IMR-90 (cell line): ENCODE results near the gene CROCC2. TPM values are rescaled to one million over a fixed set of nuclear protein-coding genes. Genes with fewer than 3 reads are reported as not detected.

Experiments used
- ATAC-seq: fragments of 200-7000 bp; cut with Tn5 transposase; 2 replicates; pipeline ENCODE4 v1.9.1; 2020; ENCODE audit warnings: low read depth, mild to moderate bottlenecking, moderate library complexity
- BruUV-seq: library from RNA; stranded (reverse); fragments of 400-500 nt; replicated peaks from 2 replicates; lab custom pipeline; 2021; lab: Mats Ljungman, UMichigan
- CTCF ChIA-PET: fragments of 300-600 bp; formaldehyde crosslinking; extraction: SDS; loops from one replicate; lab custom pipeline; 2021; ENCODE audit warnings: antibody characterized with exemption; lab: Yijun Ruan, JAX
- POLR2A ChIA-PET: fragments of 300-600 bp; sonication (Branson Sonifier 250); formaldehyde crosslinking; loops from one replicate; lab custom pipeline; 2022; ENCODE audit warnings: antibody characterized with exemption; ENCODE audit not compliant: unreplicated experiment; lab: Charles Lee
- DNase-seq: peaks from one replicate; pipeline ENCODE4 v3.0.0; 2013
- H2AFZ ChIP-seq: replicated peaks from 2 replicates; pipeline ENCODE3; 2013; ENCODE audit warnings: low read length, mild to moderate bottlenecking; ENCODE audit not compliant: poor library complexity
- H2AK5ac ChIP-seq: 2 replicates; pipeline ENCODE4 v1.6.1; 2013; ENCODE audit warnings: low read depth, low read length, inconsistent platforms
- H2AK9ac ChIP-seq: replicated peaks from 2 replicates; pipeline ENCODE3; 2013; ENCODE audit warnings: mild to moderate bottlenecking, low read depth, low read length, moderate library complexity; ENCODE audit not compliant: poor library complexity
- H2BK120ac ChIP-seq: 2 replicates; pipeline ENCODE4 v1.6.1; 2013; ENCODE audit warnings: low read depth, low read length, inconsistent platforms
- H2BK15ac ChIP-seq: 3 replicates; pipeline ENCODE4 v1.6.1; 2013; ENCODE audit warnings: low read depth, low read length, inconsistent platforms
- H2BK20ac ChIP-seq: 2 replicates; pipeline ENCODE4 v1.6.1; 2013; ENCODE audit warnings: low read depth, mild to moderate bottlenecking, inconsistent platforms, low read length, moderate library complexity
- H2BK5ac ChIP-seq: 2 replicates; pipeline ENCODE4 v1.6.1; 2013; ENCODE audit warnings: mild to moderate bottlenecking, low read depth, low read length, inconsistent platforms; ENCODE audit not compliant: poor library complexity, severe bottlenecking
- H3K14ac ChIP-seq: replicated peaks from 2 replicates; pipeline ENCODE4 v1.6.1; 2013; ENCODE audit warnings: low read depth, low read length, inconsistent platforms
- H3K18ac ChIP-seq: 2 replicates; pipeline ENCODE4 v1.6.1; 2013; ENCODE audit warnings: low read depth, low read length, control low read depth
- H3K23ac ChIP-seq: 2 replicates; pipeline ENCODE4 v1.6.1; 2013; ENCODE audit warnings: low read depth, low read length, inconsistent platforms
- H3K27ac ChIP-seq: 2 replicates; pipeline ENCODE4 v1.5.1; 2013; ENCODE audit warnings: mild to moderate bottlenecking, control low read depth, low read length; ENCODE audit not compliant: insufficient read depth
- H3K27me3 ChIP-seq: 2 replicates; pipeline ENCODE4 v1.6.1; 2013; ENCODE audit warnings: low read length; ENCODE audit not compliant: control insufficient read depth, insufficient read depth
- H3K36me3 ChIP-seq: 2 replicates; pipeline ENCODE4 v1.6.1; 2013; ENCODE audit warnings: low read length, mixed read lengths; ENCODE audit not compliant: control insufficient read depth, insufficient read depth
- H3K4ac ChIP-seq: 2 replicates; pipeline ENCODE4 v1.6.1; 2013; ENCODE audit warnings: low read depth, low read length, inconsistent platforms
- H3K4me1 ChIP-seq: 2 replicates; pipeline ENCODE4 v1.6.1; 2013; ENCODE audit warnings: low read length, mixed read lengths; ENCODE audit not compliant: control insufficient read depth, insufficient read depth
- H3K4me2 ChIP-seq: 2 replicates; pipeline ENCODE4 v1.6.1; 2013; ENCODE audit warnings: low read depth, mild to moderate bottlenecking, control low read depth, low read length, moderate library complexity
- H3K4me3 ChIP-seq: 2 replicates; pipeline ENCODE4 v1.5.1; 2013; ENCODE audit warnings: low read depth, mild to moderate bottlenecking, control low read depth, low read length, moderate library complexity; ENCODE audit not compliant: insufficient read depth
- H3K56ac ChIP-seq: 2 replicates; pipeline ENCODE4 v1.6.1; 2013; ENCODE audit warnings: low read length, inconsistent platforms; ENCODE audit not compliant: insufficient read depth; ENCODE audit errors: extremely low read depth
- H3K79me1 ChIP-seq, 2 experiments: 2 replicates each; pipeline ENCODE4 v1.6.1; 2013; ENCODE audit warnings: low read length in 2 of 2, inconsistent platforms in 1 of 2, low read depth in 1 of 2
- H3K9ac ChIP-seq: 2 replicates; pipeline ENCODE4 v1.6.1; 2013; ENCODE audit warnings: low read depth, low read length, control low read depth
- H3K9me1 ChIP-seq: 2 replicates; pipeline ENCODE4 v1.6.1; 2013; ENCODE audit warnings: low read length, inconsistent platforms; ENCODE audit not compliant: insufficient read depth
- H3K9me3 ChIP-seq: 2 replicates; pipeline ENCODE4 v1.6.1; 2013; ENCODE audit warnings: low read length; ENCODE audit not compliant: control insufficient read depth, insufficient read depth
- H4K20me1 ChIP-seq: 2 replicates; pipeline ENCODE4 v1.6.1; 2013; ENCODE audit warnings: low read length, inconsistent platforms; ENCODE audit not compliant: insufficient read depth
- H4K5ac ChIP-seq: 2 replicates; pipeline ENCODE4 v1.6.1; 2013; ENCODE audit warnings: mild to moderate bottlenecking, low read depth, low read length, control low read depth
- H4K8ac ChIP-seq, 2 experiments: 2 replicates each; pipeline ENCODE4 v1.6.1; 2013; ENCODE audit warnings: low read depth in 2 of 2, low read length in 2 of 2, control low read depth in 1 of 2, inconsistent platforms in 1 of 2
- H4K91ac ChIP-seq: 2 replicates; pipeline ENCODE4 v1.6.1; 2013; ENCODE audit warnings: low read depth, low read length, inconsistent platforms; ENCODE audit not compliant: insufficient read depth
- BHLHE40 ChIP-seq: fragments of 150-350 bp; IDR thresholded peaks from 2 replicates; pipeline ENCODE4 v1.6.1; 2016; ENCODE audit warnings: mild to moderate bottlenecking, low read depth, low read length
- CEBPB ChIP-seq: IDR thresholded peaks from 2 replicates; pipeline ENCODE4 v1.6.1; 2012; ENCODE audit warnings: low read depth, low read length, improper control_type of control experiment
- CHD1 ChIP-seq: IDR thresholded peaks from 2 replicates; pipeline ENCODE4 v1.6.1; 2012; ENCODE audit warnings: low read depth, low read length, improper control_type of control experiment
- CTCF ChIP-seq: conservative IDR thresholded peaks from 2 replicates; pipeline ENCODE4 v1.5.1; 2012; ENCODE audit warnings: mild to moderate bottlenecking, low read depth, low read length, improper control_type of control experiment
- FOS ChIP-seq: fragments of 150-350 bp; IDR thresholded peaks from 2 replicates; pipeline ENCODE4 v1.6.1; 2016; ENCODE audit warnings: low read depth, low read length
- MAFK ChIP-seq: IDR thresholded peaks from 2 replicates; pipeline ENCODE4 v1.6.1; 2012; ENCODE audit warnings: low read depth, low read length, improper control_type of control experiment
- MAZ ChIP-seq: IDR thresholded peaks from 2 replicates; pipeline ENCODE4 v1.6.1; 2012; ENCODE audit warnings: low read depth, mild to moderate bottlenecking, low read length, improper control_type of control experiment, moderate library complexity, borderline replicate concordance
- MXI1 ChIP-seq: IDR thresholded peaks from 2 replicates; pipeline ENCODE4 v1.6.1; 2012; ENCODE audit warnings: low read depth, mild to moderate bottlenecking, low read length, moderate library complexity, borderline replicate concordance
- NFE2L2 ChIP-seq: fragments of 150-350 bp; IDR thresholded peaks from 2 replicates; pipeline ENCODE4 v1.6.1; 2016; ENCODE audit warnings: low read depth, mild to moderate bottlenecking, low read length
- POLR2A ChIP-seq: IDR thresholded peaks from 2 replicates; pipeline ENCODE4 v1.6.1; 2012; ENCODE audit warnings: mild to moderate bottlenecking, low read depth, low read length
- RAD21 ChIP-seq: IDR thresholded peaks from 2 replicates; pipeline ENCODE4 v1.6.1; 2012; ENCODE audit warnings: low read length, improper control_type of control experiment
- RCOR1 ChIP-seq: IDR thresholded peaks from 2 replicates; pipeline ENCODE4 v1.6.1; 2012; ENCODE audit warnings: mild to moderate bottlenecking, low read length, improper control_type of control experiment; ENCODE audit not compliant: insufficient replicate concordance
- RFX5 ChIP-seq: IDR thresholded peaks from 2 replicates; pipeline ENCODE4 v1.8.0; 2012; ENCODE audit warnings: low read depth, mild to moderate bottlenecking, low read length, moderate library complexity
- SMC3 ChIP-seq: fragments of 150-350 bp; IDR thresholded peaks from 2 replicates; pipeline ENCODE4 v1.6.1; 2016; ENCODE audit warnings: low read depth, mild to moderate bottlenecking, antibody characterized with exemption, low read length, moderate library complexity
- WGBS, 2 experiments: methylation state at CpG; one replicate each; pipeline versions ENCODE4 v1.1.5 to v1.1.7; 2013; ENCODE audit warnings: missing lambda C conversion rate in 2 of 2; ENCODE audit not compliant: insufficient read length in 1 of 2; ENCODE audit errors: extremely low coverage in 2 of 2; 5-methylcytosine and 5-hydroxymethylcytosine counted together
- dilution Hi-C: fragments of 300-500 bp; cut with HindIII; formaldehyde crosslinking; loops from one replicate; pipeline ENCODE4 v1.14.3; 2018; ENCODE audit warnings: low sequenced_read_pairs; ENCODE audit not compliant: unreplicated experiment
- in situ Hi-C: fragments of 300-500 bp; cut with MboI; formaldehyde crosslinking; loops from 3 replicates; pipeline ENCODE4 v1.14.3; 2019; ENCODE audit warnings: low sequenced_read_pairs, inconsistent platforms, mixed read lengths
- intact Hi-C: fragments of 100-400 bp; cut with micrococcal nuclease; formaldehyde crosslinking; loops from 2 replicates; pipeline ENCODE4 v1.10.0; 2022
- polyA plus RNA-seq, 3 experiments: library from polyadenylated mRNA; depleted of rRNA; stranded (reverse); fragments of >200 nt; gene quantifications; 2 replicates each; pipeline ENCODE4 v1.2.3, GENCODE V29; 2012; ENCODE audit warnings: low replicate concordance in 1 of 3
- total RNA-seq: library from RNA; depleted of rRNA; stranded (reverse); fragments of >200 nt; gene quantifications from 2 replicates; pipeline ENCODE4 v1.2.3, GENCODE V29; 2012
- TF ChIP-seq, protein P1 (sequence below): fragments of 150-350 bp; IDR thresholded peaks from 2 replicates; pipeline ENCODE4 v1.6.1; 2017; ENCODE audit warnings: mild to moderate bottlenecking, antibody characterized with exemption, low read length, low read depth
- TF ChIP-seq, protein P2 (sequence below): fragments of 150-350 bp; IDR thresholded peaks from 2 replicates; pipeline ENCODE4 v1.6.1; 2016; ENCODE audit warnings: low read depth, mild to moderate bottlenecking, low read length, moderate library complexity, borderline replicate concordance

The CROCC2 gene
- total and polyA plus RNA-seq, 2 of the 4 experiments (the other 2 are of a cell fraction), result not detected

DNA sequence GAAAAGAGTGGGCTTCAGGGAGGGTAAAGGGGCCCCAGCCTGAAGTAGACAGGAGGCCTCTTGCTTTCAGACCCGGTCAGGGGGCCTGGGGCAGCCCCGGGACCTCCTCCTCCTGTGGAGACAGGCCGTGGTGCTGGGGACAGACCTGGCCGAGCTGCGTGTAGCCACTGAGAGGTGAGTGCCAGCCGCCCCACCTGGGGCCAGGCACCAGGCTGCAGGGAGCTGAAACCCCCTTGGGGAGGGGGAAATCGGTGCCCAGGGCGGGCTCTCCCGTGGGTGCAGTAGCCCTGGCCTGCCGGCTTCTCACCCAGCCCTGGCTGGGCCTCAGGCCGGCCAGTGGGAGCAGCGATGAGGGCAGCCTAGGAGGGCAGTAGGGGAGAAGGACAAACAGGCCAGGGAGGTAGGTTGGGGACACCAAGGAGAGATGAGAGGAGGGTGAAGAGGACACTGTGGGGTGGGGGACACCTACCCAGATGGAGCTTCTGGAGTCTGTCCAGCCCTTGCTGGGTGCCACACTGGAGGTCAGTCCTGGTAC lies 24.0 kb downstream of the CROCC2 start:
- H2BK5ac ChIP-seq, result no peak overlapping the region
- H3K9me3 ChIP-seq, result no peaks in the 10 kb centered on the region
- H2BK120ac ChIP-seq, result no peak overlapping the region
- H2BK20ac ChIP-seq, result no peak overlapping the region
- H3K9me1 ChIP-seq, result no peaks in the 10 kb centered on the region
- no peak overlapping the region for H2AK5ac ChIP-seq
- no peak overlapping the region for H2AK9ac ChIP-seq
- H3K4me1 ChIP-seq, result peaks cover 1% of the 10 kb centered on the region; the same call in 1 of the 2 replicates
- ChIA-PET CTCF (no interaction called here), POLR2A (no interaction called here)
- no peak overlapping the region for H3K4me3 ChIP-seq
- H3K36me3 ChIP-seq, result no peaks in the 10 kb centered on the region
- ATAC-seq, result no peak
- H3K4ac ChIP-seq, result no peak overlapping the region
- no peak overlapping the region for H4K8ac ChIP-seq
- TF ChIP-seq, protein P1, sequence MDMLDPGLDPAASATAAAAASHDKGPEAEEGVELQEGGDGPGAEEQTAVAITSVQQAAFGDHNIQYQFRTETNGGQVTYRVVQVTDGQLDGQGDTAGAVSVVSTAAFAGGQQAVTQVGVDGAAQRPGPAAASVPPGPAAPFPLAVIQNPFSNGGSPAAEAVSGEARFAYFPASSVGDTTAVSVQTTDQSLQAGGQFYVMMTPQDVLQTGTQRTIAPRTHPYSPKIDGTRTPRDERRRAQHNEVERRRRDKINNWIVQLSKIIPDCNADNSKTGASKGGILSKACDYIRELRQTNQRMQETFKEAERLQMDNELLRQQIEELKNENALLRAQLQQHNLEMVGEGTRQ, result no peak
- TF ChIP-seq RCOR1 (no peak), MAZ (no peak), RFX5 (no peak), FOS (no peak), CHD1 (no peak), RAD21 (no peak), MAFK (no peak), NFE2L2 (no peak), MXI1 (no peak), BHLHE40 (no peak), CEBPB (no peak), SMC3 (no peak), CTCF (no peak), POLR2A (no peak)
- TF ChIP-seq, protein P2, sequence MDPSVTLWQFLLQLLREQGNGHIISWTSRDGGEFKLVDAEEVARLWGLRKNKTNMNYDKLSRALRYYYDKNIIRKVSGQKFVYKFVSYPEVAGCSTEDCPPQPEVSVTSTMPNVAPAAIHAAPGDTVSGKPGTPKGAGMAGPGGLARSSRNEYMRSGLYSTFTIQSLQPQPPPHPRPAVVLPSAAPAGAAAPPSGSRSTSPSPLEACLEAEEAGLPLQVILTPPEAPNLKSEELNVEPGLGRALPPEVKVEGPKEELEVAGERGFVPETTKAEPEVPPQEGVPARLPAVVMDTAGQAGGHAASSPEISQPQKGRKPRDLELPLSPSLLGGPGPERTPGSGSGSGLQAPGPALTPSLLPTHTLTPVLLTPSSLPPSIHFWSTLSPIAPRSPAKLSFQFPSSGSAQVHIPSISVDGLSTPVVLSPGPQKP, result no peak
- no peaks in the 10 kb centered on the region for H4K20me1 ChIP-seq
- H3K79me1 ChIP-seq, result no peaks in the 10 kb centered on the region
- no peak overlapping the region for H3K4me2 ChIP-seq
- H4K5ac ChIP-seq, result no peak overlapping the region
- peaks cover 23% of the 10 kb centered on the region for H3K27me3 ChIP-seq
- in situ Hi-C loops (no loop called here), dilution Hi-C loops (no loop called here), intact Hi-C loops (no loop called here)
- no peak overlapping the region for H4K91ac ChIP-seq
- WGBS, 2 experiments, result 73% methylated on average over 2 of the region's 12 CpGs; no CpG with 5 or more reads in 1 of the 2 experiments
- BruUV-seq, result no TSS peak
- no peak overlapping the region for H3K56ac ChIP-seq
- H3K14ac ChIP-seq, result no peak overlapping the region
- no peak overlapping the region for H2AFZ ChIP-seq
- no peak overlapping the region for H2BK15ac ChIP-seq
- H3K9ac ChIP-seq, result no peak overlapping the region
- DNase-seq, result no peak
- H3K18ac ChIP-seq, result no peak overlapping the region
- no peak overlapping the region for H3K27ac ChIP-seq
- no peak overlapping the region for H3K23ac ChIP-seq
